ES-I3 (cell line): Measurements from ENCODE around the gene FRMD4A.

Experiments
- H3K36me3 ChIP-seq: 2 replicates; pipeline ENCODE4 v1.6.1; 2013; ENCODE audit warnings: mild to moderate bottlenecking, low read length, control low read depth, moderate library complexity; ENCODE audit not compliant: insufficient read depth
- H3K4me1 ChIP-seq: 2 replicates; pipeline ENCODE4 v1.6.1; 2013; ENCODE audit warnings: mild to moderate bottlenecking, control low read depth, low read length; ENCODE audit not compliant: insufficient read depth
- H3K9ac ChIP-seq: 2 replicates; pipeline ENCODE4 v1.6.1; 2013; ENCODE audit warnings: low read depth, mild to moderate bottlenecking, low read length, moderate library complexity
- H3K9me3 ChIP-seq: 2 replicates; pipeline ENCODE4 v1.6.1; 2013; ENCODE audit warnings: mild to moderate bottlenecking, low read length, moderate library complexity; ENCODE audit not compliant: control insufficient read depth, insufficient read depth

Gene FRMD4A

DNA sequence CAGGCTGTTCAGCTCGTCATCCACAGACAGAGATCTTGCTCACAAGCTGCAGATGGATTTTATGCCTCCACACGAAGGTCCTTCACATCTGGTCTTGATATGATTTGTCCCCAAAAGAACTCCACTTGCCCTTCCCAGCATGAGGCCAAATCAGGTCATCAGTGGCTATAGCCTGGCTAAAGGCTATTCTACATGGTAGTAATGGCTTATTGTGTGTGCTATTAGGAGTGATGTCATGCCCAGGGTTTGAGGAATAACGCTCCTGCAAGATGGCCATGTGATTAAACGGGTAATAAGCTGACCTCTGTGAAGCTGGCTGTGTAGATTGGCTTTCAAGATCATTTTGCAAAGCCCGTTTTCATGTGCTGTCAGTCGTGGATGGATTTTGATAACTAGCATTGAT, 313.8 kb downstream of the FRMD4A start:
- Histone ChIP-seq H3K4me1 (peaks cover 13% of the 10 kb centered on the region; the same call in 1 of the 2 replicates), H3K36me3 (no peaks in the 10 kb centered on the region), H3K9ac (no peak overlapping the region), H3K9me3 (peaks cover 3% of the 10 kb centered on the region; the same call in 1 of the 2 replicates)

DNA sequence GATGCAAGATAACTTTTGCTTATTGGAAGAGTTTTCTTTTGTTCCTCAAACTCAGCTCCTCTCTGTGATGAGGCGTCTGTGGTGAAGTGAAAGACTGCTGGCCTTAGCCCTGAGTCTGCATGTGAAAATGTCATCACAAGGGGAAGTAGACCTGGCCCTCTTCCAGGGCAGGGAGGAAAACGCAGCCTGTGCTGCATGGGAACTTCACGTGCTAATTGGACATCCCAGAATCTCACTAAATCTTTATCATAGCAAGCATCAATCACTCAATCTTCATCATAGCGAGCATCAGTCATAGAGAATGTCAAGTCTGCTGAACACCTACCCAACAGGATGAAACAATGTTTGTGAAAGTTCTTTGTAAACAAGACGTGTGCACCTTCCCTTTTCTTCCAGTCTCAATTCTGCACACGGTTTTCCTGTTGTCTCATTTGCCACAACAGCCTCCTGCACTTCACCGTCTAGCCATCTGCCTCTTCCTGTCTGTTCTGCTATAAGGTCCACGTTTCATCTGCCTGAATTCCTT, 314.6 kb downstream of the FRMD4A start:
- H3K9ac ChIP-seq = no peak overlapping the region
- peaks cover 13% of the 10 kb centered on the region; the same call in 1 of the 2 replicates for H3K4me1 ChIP-seq
- H3K36me3 ChIP-seq = no peaks in the 10 kb centered on the region
- peaks cover 3% of the 10 kb centered on the region; the same call in 1 of the 2 replicates for H3K9me3 ChIP-seq

DNA sequence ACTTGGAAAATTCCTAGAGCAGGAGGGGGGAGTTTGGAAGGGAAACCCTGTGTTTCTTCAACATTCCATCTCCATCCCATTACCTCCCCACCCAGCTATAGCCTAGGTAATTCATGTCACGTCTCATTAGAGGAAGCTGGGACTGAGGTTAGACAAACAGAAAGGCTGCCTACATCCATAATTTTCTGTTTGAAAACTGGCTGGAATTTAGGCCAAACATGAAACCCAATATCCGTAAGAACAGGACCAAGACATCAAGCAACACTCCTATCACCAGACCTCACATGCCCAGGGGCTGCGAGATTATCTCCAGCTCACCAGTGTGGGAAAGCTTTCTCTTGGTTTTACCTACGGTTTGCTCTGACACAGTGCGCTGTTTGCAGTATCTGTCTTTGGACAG, 316.3 kb downstream of the FRMD4A start:
- peaks cover 24% of the 10 kb centered on the region for H3K4me1 ChIP-seq
- H3K36me3 ChIP-seq = no peaks in the 10 kb centered on the region
- H3K9ac ChIP-seq = no peak overlapping the region
- H3K9me3 ChIP-seq = peaks cover under 1% of the 10 kb centered on the region; the same call in 1 of the 2 replicates

DNA sequence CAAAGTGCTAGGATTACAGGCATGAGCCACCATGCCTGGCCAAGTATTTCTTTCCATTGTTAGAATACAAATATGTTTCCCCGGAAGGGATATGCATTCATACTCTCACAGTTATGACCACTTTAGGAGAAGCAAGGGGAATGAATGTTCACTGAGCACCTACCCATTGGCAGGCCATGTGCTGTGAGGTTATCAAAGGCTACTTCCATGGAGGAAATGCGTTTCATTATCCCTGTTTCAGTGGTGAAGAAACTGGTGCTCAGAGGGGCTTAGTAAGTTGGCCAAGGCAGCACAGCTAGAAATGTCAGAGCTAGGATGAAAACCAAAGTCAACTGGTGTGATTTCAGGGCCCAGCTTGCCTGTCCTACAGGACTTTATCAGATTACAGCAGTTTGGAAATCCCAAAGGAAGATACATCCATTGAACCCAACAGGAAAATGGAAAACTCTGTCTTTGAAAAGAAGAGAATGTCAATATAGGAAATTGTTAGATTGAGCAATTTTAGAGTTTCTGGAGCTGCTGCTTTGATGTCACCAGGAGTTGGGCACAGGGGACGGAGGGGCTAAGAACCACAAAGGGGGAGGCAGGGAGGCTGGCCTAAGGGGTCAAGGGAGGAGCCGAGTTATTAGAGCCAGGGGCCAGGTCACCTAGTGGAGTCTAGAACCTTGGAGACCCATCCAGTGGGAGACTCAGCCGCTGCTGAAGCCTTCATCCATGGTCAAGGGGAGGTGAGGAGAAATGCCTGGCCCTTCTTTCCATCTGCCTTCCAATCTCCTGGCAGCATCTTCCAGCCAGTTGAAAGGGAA, 319.8 kb downstream of the FRMD4A start:
- no peaks in the 10 kb centered on the region for H3K36me3 ChIP-seq
- H3K9ac ChIP-seq = no peak overlapping the region
- H3K4me1 ChIP-seq = peaks cover 43% of the 10 kb centered on the region
- no peaks in the 10 kb centered on the region for H3K9me3 ChIP-seq

DNA sequence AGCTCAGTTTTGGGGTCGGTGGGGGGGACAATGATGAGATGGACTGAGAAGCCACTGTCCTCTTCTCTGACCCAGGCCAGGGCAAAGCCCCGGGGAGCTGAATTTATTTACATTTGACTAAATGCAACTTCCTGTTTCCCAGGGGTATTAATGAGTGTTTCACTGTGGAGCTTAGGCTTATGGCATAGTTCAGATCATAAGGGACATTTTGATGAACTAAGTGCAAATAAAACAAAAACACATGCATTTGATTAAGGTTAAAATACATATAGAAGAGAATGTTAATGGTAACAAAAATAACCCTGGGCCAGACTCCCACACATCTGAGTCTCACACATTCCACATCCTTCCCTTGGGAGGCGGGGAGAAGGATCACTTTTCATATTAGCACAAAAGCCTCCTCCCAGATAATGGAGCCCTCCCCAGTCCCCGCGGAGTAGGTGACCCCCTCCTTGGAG, 320.6 kb downstream of the FRMD4A start:
- no peaks in the 10 kb centered on the region for H3K36me3 ChIP-seq
- H3K9me3 ChIP-seq = no peaks in the 10 kb centered on the region
- no peak overlapping the region for H3K9ac ChIP-seq
- H3K4me1 ChIP-seq = peaks cover 43% of the 10 kb centered on the region

DNA sequence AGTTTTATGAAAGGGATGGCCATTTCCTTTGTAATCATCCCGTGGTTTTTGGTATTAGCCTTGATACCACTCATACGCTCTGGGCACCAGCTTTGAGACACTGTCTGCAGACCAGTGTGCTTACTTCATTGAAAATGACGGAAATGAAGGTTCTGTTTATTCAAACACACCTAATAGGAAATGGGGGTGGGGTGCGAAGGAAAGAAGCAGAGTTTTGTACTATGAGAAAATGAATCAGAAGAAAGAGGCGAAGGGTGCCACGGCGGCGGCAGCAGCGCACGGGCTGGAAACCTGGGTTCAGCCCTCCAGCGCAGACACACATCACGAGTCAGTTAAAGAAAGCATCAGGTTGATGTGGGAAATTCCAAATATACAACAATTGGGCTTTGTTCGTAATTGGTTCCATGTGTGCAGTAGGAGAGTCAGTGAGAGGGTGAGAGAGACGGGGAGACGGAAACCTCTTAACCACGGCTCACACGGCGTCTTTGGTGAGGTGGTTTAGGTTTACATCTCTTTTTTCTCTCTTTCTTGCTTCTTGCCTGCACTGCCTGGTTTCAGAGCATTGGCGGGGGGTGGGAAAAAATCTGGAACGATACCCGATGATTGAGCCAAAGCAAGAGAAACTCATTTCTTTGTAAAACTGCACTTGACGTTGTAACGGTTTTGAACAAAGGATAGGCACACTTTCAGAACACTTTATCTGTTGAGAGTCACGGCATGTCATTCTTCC, 321.2 kb downstream of the FRMD4A start:
- Histone ChIP-seq H3K9ac (no peak overlapping the region), H3K9me3 (no peaks in the 10 kb centered on the region)

DNA sequence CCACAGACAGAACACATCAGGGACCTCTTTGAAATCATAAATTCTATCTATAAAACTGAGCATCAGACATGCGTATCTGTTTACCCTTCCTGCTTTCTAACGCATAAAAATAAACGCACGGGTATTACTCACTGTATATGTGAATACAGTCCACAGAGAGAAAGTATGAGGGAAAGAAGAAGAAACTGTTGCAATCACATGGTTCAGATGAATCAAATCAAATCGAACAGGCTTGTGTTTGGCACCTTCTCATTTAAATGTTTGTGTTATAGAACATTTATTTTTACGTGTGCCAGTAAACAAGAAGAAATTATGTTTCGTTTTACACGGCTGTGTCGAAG, 322.0 kb downstream of the FRMD4A start:
- no peaks in the 10 kb centered on the region for H3K36me3 ChIP-seq
- no peaks in the 10 kb centered on the region for H3K9me3 ChIP-seq
- no peak overlapping the region for H3K9ac ChIP-seq
- H3K4me1 ChIP-seq = peaks cover 43% of the 10 kb centered on the region

More for the DNA sequence above, 321.2 kb downstream of the FRMD4A start:
- Histone ChIP-seq H3K36me3 (no peaks in the 10 kb centered on the region), H3K4me1 (peaks cover 43% of the 10 kb centered on the region)

DNA sequence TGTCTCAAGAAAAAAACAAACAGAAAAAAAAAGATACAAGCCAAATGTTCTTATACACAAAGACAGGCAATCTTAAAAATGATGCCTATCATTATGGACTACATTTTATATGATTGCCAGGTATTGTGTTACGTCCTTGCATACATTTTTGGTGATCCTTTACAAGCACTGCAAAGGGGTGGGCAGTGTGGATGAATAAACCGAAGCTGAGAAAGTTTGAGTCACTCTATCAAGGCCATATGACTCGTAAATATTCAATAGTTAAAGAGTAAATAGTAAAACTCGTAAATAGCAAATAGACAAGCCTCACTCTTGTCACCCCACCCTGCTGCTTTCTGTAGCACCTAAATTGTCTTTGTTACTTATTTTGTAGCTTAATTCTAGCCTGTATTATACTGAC, 326.2 kb downstream of the FRMD4A start:
- no peaks in the 10 kb centered on the region for H3K9me3 ChIP-seq
- H3K4me1 ChIP-seq = peaks cover 21% of the 10 kb centered on the region
- H3K36me3 ChIP-seq = no peaks in the 10 kb centered on the region
- H3K9ac ChIP-seq = no peak overlapping the region

DNA sequence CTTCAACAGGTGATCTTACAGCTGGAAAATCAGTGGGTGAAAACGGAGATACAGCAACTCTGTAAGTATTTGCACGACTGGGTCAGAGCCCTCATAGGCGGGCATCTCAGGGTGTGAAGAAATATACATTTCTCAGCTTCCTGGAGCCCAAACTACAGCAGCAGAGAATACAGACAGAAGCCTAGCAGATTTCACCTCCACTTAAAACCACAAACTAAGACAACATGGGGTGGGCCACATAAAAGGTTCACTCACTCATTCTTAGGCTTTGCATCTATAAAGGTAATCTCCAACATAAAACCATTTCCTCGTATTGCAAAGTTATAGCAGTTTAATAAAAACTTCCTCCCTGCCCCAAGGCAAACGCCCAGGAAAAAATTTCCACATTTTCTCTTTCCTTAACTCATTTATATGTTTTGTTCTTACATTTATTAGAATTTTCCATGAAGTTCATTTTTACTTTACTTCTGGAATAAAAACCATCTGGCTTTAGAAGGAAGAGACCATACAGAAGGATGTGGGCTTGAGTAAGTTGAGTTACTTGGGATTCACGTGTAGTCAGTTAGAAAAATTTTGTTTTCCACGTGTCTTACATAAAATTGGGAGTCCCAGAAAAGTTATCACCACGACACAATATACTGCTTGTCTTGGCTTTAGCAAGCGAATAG, 327.1 kb downstream of the FRMD4A start:
- Histone ChIP-seq H3K36me3 (no peaks in the 10 kb centered on the region), H3K9ac (no peak overlapping the region), H3K9me3 (no peaks in the 10 kb centered on the region), H3K4me1 (peaks cover 12% of the 10 kb centered on the region; the same call in 1 of the 2 replicates)

DNA sequence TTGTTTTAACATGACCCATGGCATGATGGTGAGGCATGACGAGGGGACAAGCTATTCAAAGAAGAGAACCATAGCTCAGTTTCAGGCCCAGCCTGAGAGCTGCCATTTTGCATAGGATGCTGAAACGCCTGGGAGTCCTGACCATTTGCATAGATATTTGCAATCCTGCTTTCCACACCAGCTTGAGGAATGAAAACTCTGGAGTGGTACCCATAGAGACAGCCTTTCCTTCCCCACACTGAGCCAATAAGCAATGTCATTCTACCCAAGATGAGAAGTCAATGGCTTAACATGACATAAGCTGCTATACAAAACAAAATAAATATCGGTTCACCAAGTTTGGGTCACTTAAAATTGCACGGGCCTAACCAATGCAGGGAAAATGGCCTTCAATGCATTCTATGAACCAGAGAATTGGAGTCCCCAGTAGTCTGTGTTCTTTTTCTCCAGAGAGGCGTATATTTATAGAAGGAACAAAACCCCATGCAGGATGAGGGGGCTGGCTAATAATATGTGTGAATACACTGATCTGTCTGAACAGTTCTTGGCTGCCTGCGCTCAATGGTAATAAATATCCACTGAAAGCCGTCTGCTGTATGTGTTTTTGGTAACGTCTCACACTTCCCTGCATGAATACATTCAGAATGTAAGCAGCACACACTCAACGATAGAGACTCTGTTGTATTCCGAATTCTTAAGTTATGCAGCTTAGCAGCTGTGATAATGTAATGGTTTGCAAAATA, 329.3 kb downstream of the FRMD4A start:
- H3K4me1 ChIP-seq = no peaks in the 10 kb centered on the region
- peaks cover 3% of the 10 kb centered on the region; the same call in 1 of the 2 replicates for H3K9me3 ChIP-seq
- no peaks in the 10 kb centered on the region for H3K36me3 ChIP-seq
- no peak overlapping the region for H3K9ac ChIP-seq

DNA sequence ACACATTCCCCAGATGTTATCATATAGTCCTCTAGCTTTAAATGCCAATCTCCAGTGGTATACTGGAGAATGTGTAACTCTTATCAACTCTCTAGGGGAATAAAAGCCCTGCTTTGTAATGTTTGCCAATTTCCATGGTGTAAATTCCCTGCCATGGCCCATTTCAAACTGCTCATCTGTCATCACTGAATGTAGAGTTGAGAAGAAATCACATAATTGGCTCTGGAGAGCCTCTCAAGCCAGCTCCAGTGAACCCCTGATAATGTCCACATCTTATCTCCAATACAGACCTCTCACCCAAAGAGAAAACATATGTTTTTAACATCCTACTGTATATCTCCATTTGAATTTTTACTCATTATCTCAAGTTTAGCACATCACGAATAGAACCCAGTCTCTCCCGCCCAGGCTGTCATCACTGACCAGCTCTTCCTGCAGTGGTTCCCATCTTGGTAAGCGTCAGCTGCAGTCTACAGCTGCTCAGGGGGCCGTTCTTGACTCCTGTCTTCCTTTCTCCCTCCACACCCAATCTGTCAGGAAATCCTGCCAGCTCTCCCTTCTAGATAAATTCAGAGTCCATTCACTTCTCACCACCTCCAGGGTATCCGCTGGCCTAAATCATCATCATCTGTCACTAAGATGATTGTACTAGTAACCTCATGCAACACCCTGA, 332.4 kb downstream of the FRMD4A start:
- H3K9me3 ChIP-seq = peaks cover 3% of the 10 kb centered on the region; the same call in 1 of the 2 replicates
- no peaks in the 10 kb centered on the region for H3K36me3 ChIP-seq
- no peak overlapping the region for H3K9ac ChIP-seq
- H3K4me1 ChIP-seq = no peaks in the 10 kb centered on the region

DNA sequence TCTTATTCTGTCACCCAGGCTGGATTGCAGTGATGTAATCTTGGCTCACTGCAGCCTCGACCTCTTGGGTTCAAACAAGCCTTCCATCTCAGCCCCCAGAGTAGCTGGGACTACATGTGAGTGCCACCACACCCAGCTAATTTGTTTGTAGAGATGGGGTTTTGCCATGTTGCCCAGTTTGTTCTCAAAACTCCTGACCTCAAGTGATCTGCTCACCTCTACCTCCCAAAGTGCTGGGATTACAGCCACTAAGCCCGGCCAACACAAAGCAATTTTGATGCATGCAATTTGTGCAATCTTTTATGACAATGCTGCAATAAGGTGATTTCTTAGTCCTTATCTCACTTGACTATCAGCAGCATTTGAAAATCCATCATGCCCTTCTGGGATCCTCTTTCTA, 333.1 kb downstream of the FRMD4A start:
- Histone ChIP-seq H3K4me1 (peaks cover 4% of the 10 kb centered on the region; the same call in 1 of the 2 replicates), H3K36me3 (no peaks in the 10 kb centered on the region), H3K9ac (no peak overlapping the region), H3K9me3 (peaks cover 3% of the 10 kb centered on the region; the same call in 1 of the 2 replicates)

DNA sequence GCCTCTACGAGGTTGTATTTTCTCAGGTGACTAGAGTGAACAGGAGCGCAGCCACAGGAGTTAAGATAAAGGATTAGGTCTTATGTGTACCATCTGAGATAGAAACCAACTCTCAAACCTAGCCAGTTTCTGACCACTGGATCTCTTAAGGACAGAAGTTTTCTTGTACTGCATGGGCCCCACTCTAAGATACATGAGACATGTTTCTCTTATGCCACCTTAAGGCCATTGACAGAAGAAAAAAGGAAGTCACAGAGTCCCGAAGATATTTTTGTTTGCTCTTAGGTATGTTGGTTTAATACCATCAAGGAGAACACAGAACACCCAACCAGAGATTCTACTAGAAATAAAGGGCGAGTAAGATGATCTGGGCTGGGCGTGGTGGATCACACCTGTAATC, 335.8 kb downstream of the FRMD4A start:
- no peaks in the 10 kb centered on the region for H3K36me3 ChIP-seq
- peaks cover 3% of the 10 kb centered on the region; the same call in 1 of the 2 replicates for H3K9me3 ChIP-seq
- peaks cover 16% of the 10 kb centered on the region for H3K4me1 ChIP-seq
- no peak overlapping the region for H3K9ac ChIP-seq
